Parathyroid adenoma (tissue), 2 donors: ENCODE results near the gene ZNF831.

Experiments used
- H2AFZ ChIP-seq: fragments of 300-600 bp; sonication (generic); one replicate; pipeline ENCODE4 v1.7.0; 2017; ENCODE audit warnings: antibody characterized with exemption, mild to moderate bottlenecking
- H3K27ac ChIP-seq: fragments of 300-600 bp; sonication (generic); one replicate; pipeline ENCODE4 v1.7.0; 2017
- H3K27me3 ChIP-seq: fragments of 300-600 bp; sonication (generic); one replicate; pipeline ENCODE4 v1.7.0; 2017; ENCODE audit warnings: low read length; ENCODE audit not compliant: control insufficient read depth, insufficient read depth
- H3K36me3 ChIP-seq: fragments of 300-600 bp; sonication (generic); one replicate; pipeline ENCODE4 v1.7.0; 2017; ENCODE audit warnings: low read length; ENCODE audit not compliant: control insufficient read depth, insufficient read depth
- H3K4me1 ChIP-seq: fragments of 300-600 bp; sonication (generic); one replicate; pipeline ENCODE4 v1.7.0; 2017; ENCODE audit warnings: control low read depth
- H3K4me2 ChIP-seq: fragments of 300-600 bp; sonication (generic); one replicate; pipeline ENCODE4 v1.7.0; 2017; ENCODE audit warnings: low read length
- H3K4me3 ChIP-seq: fragments of 300-600 bp; sonication (generic); one replicate; pipeline ENCODE4 v1.7.0; 2017; ENCODE audit warnings: low read depth, low read length
- H3K79me2 ChIP-seq: fragments of 300-600 bp; sonication (generic); one replicate; pipeline ENCODE4 v1.7.0; 2017; ENCODE audit warnings: control low read depth
- H3K9ac ChIP-seq: fragments of 300-600 bp; sonication (generic); one replicate; pipeline ENCODE4 v1.7.0; 2017; ENCODE audit warnings: mild to moderate bottlenecking
- H3K9me3 ChIP-seq: fragments of 300-600 bp; sonication (generic); one replicate; pipeline ENCODE4 v1.7.0; 2017; ENCODE audit warnings: low read length; ENCODE audit not compliant: control insufficient read depth
- TF ChIP-seq, protein P1 (sequence below): fragments of 300-600 bp; sonication (generic); IDR thresholded peaks from one replicate; pipeline ENCODE4 v1.7.0; 2017; ENCODE audit warnings: antibody characterized with exemption, mild to moderate bottlenecking
- donor health status: primary hyperparathyroidism.

Gene ZNF831

DNA sequence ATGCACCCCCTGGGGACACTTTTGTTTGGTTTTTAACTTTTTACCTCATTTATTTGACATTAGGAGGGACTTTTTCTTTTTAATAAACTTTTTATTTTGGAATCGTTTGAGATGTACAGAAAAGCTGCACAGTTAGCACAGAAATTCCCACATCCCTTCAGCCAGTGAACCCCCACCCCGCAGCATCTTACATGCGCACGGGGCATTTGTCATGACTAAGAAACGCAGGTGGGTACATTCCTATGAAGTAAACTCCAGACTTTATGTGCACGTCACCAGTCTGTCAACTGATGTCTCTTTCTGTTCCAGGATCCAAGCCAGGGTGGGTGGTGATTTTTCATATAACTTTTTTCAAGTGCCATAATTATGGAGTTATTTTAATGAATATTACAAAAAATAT lies 4.9 kb upstream of the ZNF831 start:
- no peaks in the 10 kb centered on the region for H3K4me1 ChIP-seq
- no peak overlapping the region for H3K9ac ChIP-seq
- no peaks in the 10 kb centered on the region for H3K27me3 ChIP-seq
- no peaks in the 10 kb centered on the region for H3K79me2 ChIP-seq
- TF ChIP-seq, protein P1, sequence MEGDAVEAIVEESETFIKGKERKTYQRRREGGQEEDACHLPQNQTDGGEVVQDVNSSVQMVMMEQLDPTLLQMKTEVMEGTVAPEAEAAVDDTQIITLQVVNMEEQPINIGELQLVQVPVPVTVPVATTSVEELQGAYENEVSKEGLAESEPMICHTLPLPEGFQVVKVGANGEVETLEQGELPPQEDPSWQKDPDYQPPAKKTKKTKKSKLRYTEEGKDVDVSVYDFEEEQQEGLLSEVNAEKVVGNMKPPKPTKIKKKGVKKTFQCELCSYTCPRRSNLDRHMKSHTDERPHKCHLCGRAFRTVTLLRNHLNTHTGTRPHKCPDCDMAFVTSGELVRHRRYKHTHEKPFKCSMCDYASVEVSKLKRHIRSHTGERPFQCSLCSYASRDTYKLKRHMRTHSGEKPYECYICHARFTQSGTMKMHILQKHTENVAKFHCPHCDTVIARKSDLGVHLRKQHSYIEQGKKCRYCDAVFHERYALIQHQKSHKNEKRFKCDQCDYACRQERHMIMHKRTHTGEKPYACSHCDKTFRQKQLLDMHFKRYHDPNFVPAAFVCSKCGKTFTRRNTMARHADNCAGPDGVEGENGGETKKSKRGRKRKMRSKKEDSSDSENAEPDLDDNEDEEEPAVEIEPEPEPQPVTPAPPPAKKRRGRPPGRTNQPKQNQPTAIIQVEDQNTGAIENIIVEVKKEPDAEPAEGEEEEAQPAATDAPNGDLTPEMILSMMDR: no peak
- H2AFZ ChIP-seq: no peak overlapping the region
- H3K4me2 ChIP-seq: no peak overlapping the region
- no peak overlapping the region for H3K4me3 ChIP-seq
- no peaks in the 10 kb centered on the region for H3K9me3 ChIP-seq
- H3K36me3 ChIP-seq: no peaks in the 10 kb centered on the region
- no peak overlapping the region for H3K27ac ChIP-seq

DNA sequence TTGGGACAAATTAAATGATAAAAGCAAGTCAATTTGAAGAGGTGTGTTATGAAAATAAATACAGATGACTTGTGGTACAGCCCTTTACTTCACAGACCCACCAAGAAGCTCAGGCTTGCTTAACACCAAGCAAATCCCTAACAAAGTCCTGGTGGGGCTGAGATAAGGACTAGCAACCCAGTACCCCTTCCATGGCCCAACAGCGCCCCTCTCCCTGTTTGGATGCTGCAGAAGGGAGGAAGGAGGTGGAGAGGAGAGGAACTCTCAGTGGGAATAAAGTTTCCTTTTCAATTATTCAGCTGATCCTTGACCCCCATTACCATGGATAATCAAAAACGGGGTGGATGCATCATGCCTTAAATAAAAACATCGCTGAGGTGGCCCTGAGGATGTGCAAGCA lies 4.5 kb upstream of the ZNF831 start:
- Histone ChIP-seq H3K79me2 (no peaks in the 10 kb centered on the region), H3K9me3 (no peaks in the 10 kb centered on the region), H3K4me3 (no peak overlapping the region), H3K9ac (no peak overlapping the region), H2AFZ (no peak overlapping the region), H3K4me2 (no peak overlapping the region), H3K27ac (no peak overlapping the region), H3K36me3 (no peaks in the 10 kb centered on the region), H3K4me1 (no peaks in the 10 kb centered on the region), H3K27me3 (no peaks in the 10 kb centered on the region)
- TF ChIP-seq, protein P1: no peak

DNA sequence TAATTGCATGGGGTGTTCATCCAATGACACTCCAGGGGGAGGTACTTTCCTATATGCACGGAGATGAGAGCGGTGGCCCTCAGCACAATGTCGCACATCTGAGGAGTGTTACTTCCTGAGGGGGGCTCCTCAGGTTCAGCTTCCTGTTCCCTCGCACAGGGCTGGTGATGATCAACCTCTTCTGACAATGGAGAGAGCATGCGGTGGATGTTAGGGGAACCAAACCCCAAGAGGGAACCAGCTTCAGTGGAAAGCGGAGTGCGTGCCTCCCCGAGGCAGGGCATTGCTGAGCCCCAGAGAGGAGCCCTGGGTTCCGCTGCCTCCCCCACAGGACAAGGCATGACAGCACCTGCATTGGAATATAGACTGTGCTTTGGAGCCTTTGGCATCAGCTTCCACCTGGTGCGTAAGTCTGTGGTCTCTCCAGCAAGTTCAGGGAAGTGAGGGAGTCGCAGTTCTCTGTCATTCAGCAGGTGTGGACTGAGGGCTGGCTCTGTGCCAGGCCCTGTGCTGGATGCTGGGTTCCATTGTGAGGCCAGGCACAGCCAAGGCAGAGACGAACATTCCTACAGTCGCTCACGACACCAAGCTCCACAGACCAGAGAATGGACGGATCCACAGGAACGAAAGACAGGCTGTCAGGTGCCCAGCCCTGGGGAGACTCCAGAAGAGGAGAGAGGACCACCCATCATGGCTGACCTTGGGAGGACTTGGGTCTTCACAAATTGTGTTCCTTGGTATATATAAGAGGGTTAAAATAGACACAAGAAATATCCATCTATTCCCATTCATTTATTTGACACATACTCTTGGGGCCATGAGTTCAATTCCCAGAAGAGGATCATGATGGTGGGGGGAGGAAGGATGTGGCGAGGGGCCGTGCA lies 3.9 kb upstream of the ZNF831 start:
- Histone ChIP-seq H3K4me3 (no peak overlapping the region), H3K36me3 (no peaks in the 10 kb centered on the region), H3K9ac (no peak overlapping the region), H3K4me1 (no peaks in the 10 kb centered on the region), H2AFZ (no peak overlapping the region), H3K9me3 (no peaks in the 10 kb centered on the region), H3K4me2 (no peak overlapping the region), H3K79me2 (no peaks in the 10 kb centered on the region), H3K27me3 (no peaks in the 10 kb centered on the region), H3K27ac (no peak overlapping the region)
- TF ChIP-seq, protein P1: no peak

DNA sequence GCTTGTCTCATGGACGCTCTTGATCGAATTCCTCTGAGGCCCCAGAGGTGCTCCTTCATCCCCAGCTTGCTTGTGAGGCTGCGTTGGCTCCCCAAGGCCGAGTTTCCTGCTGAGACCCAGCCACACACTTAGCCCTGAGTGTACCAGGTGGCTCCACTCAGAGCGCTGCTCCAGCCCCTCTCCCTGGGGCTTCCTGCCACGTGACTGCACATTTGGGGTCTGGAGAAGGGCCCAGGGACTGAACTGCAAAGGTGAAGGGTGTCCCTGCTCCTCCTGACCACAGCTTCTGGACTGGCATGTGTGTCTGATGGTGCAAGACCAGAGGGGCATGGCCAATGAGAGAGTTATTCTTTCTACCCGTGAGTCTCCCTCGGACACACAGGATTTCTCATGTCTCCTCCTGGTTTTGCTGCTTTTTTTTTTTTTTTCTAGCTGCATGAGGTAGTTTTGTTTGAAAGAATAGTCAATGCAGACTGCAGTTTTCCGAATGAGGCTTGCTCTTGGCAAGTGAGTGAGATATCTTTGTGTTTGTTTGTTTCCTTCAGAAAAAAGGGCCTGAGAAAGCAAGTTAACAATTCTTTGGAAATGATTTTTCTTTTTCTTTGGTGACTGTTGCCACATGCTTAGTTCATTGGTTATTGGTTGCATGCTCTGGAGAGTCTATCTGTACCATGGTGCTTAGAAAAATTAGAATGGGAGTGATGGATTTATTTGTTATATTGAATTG lies 3.1 kb upstream of the ZNF831 start:
- Histone ChIP-seq H3K79me2 (no peaks in the 10 kb centered on the region), H3K4me3 (no peak overlapping the region), H3K27me3 (no peaks in the 10 kb centered on the region), H3K27ac (no peak overlapping the region), H2AFZ (no peak overlapping the region), H3K4me2 (no peak overlapping the region), H3K9me3 (no peaks in the 10 kb centered on the region), H3K36me3 (no peaks in the 10 kb centered on the region), H3K9ac (no peak overlapping the region), H3K4me1 (no peaks in the 10 kb centered on the region)
- TF ChIP-seq, protein P1: no peak
